HG03439 (cell line): ENCODE data around the gene EEA1.

Experiments
- ATAC-seq: cut with Tn5 transposase; IDR thresholded peaks from one replicate; pipeline ENCODE4 v1.9.1; 2021; ENCODE audit warnings: mild to moderate bottlenecking, moderate library complexity; ENCODE audit not compliant: unreplicated experiment

Gene EEA1

DNA sequence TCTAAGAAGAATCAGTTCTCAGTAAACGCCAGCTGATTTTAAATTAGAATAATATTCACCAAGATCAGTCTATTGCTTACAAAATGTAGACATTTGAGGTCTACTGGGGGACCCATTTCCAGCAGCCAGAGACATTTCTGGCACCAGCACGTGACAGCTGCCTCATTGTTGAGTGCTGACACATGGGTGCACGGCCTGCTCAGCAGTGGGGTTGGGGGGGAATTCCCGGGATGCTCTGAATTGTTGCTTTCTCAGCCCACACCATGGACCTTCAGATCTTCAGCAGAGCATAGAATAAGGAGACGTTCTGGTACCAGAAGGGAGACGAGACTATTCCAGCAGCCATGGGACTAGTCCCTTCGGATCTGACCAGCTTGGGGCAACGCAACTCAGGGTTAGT lies 208.0 kb downstream of the EEA1 start:
- no peak for ATAC-seq
